Endothelial cell (in vitro differentiated cells): ENCODE results near the gene DTD1. TPM values are rescaled to one million over a fixed set of nuclear protein-coding genes. Genes with fewer than 3 reads are reported as not detected.

Source experiments
- DNase-seq: peaks from one replicate; pipeline ENCODE4 v3.0.0; 2021; ENCODE audit warnings: low spot score
- H3K27ac Mint-ChIP-seq: one replicate; pipeline ENCODE4 v1.8.0; 2021; ENCODE audit warnings: mixed read lengths, inconsistent platforms; ENCODE audit not compliant: unreplicated experiment
- H3K27me3 Mint-ChIP-seq: one replicate; pipeline ENCODE4 v1.8.0; 2021; ENCODE audit warnings: mild to moderate bottlenecking, moderate library complexity, mixed read lengths, inconsistent platforms; ENCODE audit not compliant: unreplicated experiment
- H3K36me3 Mint-ChIP-seq: one replicate; pipeline ENCODE4 v1.8.0; 2021; ENCODE audit warnings: mild to moderate bottlenecking, low read depth, mixed read lengths, inconsistent platforms; ENCODE audit not compliant: unreplicated experiment
- H3K4me1 Mint-ChIP-seq: one replicate; pipeline ENCODE4 v1.8.0; 2021; ENCODE audit warnings: mild to moderate bottlenecking, mixed read lengths, inconsistent platforms; ENCODE audit not compliant: unreplicated experiment
- H3K4me3 Mint-ChIP-seq: one replicate; pipeline ENCODE4 v1.8.0; 2021; ENCODE audit warnings: mild to moderate bottlenecking, mixed read lengths, inconsistent platforms; ENCODE audit not compliant: unreplicated experiment
- H3K9me3 Mint-ChIP-seq: one replicate; pipeline ENCODE4 v1.8.0; 2021; ENCODE audit warnings: mixed read lengths, inconsistent platforms; ENCODE audit not compliant: unreplicated experiment
- CTCF ChIP-seq: fragments of 200-600 bp; sonication (generic); IDR thresholded peaks from one replicate; pipeline ENCODE4 v1.5.0; 2021; ENCODE audit warnings: antibody characterized with exemption; ENCODE audit not compliant: unreplicated experiment
- total RNA-seq: library from RNA; stranded (reverse); fragmentation: NEBNext Ultra II Directional; extraction: Animal tissue kit (Norgen Biotek cat#: 25700); gene quantifications from one replicate; pipeline ENCODE4 v1.2.1, GENCODE V29; 2021; ENCODE audit not compliant: unreplicated experiment

The DTD1 gene
- total RNA-seq, 1 donor from 2014 or later: 31.0 TPM

GRCh38 chr20:18788021-18788420 is 200.2 kb downstream of the DTD1 start:
- Mint-ChIP-seq H3K4me3 (no peak overlapping the region), H3K36me3 (peaks cover 4% of the 10 kb centered on the region), H3K4me1 (no peaks in the 10 kb centered on the region), H3K27ac (no peak overlapping the region), H3K9me3 (no peaks in the 10 kb centered on the region), H3K27me3 (peaks cover 1% of the 10 kb centered on the region)
- no peak for TF ChIP-seq CTCF
- DNase-seq: no peak

- Mint-ChIP-seq H3K36me3 (peaks cover 4% of the 10 kb centered on the region), H3K9me3 (no peaks in the 10 kb centered on the region), H3K4me3 (no peak overlapping the region), H3K27me3 (peaks cover 3% of the 10 kb centered on the region), H3K4me1 (peaks cover 3% of the 10 kb centered on the region), H3K27ac (no peak overlapping the region)
- no peak for DNase-seq
- TF ChIP-seq CTCF: no peak
Observed at GRCh38 chr20:18790787-18791186, 202.9 kb downstream of the DTD1 start.

- H3K4me3 Mint-ChIP-seq: peak overlapping the region; percentile 91
- peaks cover 4% of the 10 kb centered on the region for H3K27me3 Mint-ChIP-seq
Observed at GRCh38 chr20:18793625-18794427, 206.0 kb downstream of the DTD1 start.

GRCh38 chr20:18794428-18794787 is 206.6 kb downstream of the DTD1 start:
- Mint-ChIP-seq H3K36me3 (no peaks in the 10 kb centered on the region), H3K4me1 (peaks cover 8% of the 10 kb centered on the region)

More at GRCh38 chr20:18793625-18794427, 206.0 kb downstream of the DTD1 start:
- H3K27ac Mint-ChIP-seq: peak overlapping the region; percentile 93
- peak; percentile 65 for DNase-seq
- peaks cover 8% of the 10 kb centered on the region for H3K4me1 Mint-ChIP-seq
- no peaks in the 10 kb centered on the region for H3K9me3 Mint-ChIP-seq
- TF ChIP-seq CTCF: no peak
- no peaks in the 10 kb centered on the region for H3K36me3 Mint-ChIP-seq

More at GRCh38 chr20:18794428-18794787, 206.6 kb downstream of the DTD1 start:
- no peak for TF ChIP-seq CTCF
- Mint-ChIP-seq H3K27ac (peak overlapping the region; percentile 93), H3K27me3 (peaks cover 4% of the 10 kb centered on the region), H3K4me3 (peak overlapping the region; percentile 91), H3K9me3 (no peaks in the 10 kb centered on the region)
- no peak for DNase-seq
